B cell (primary cell): ENCODE results near the gene FGF11. TPM values are rescaled to one million over a fixed set of nuclear protein-coding genes. Genes with fewer than 3 reads are reported as not detected.

ENCODE experiments used
- ATAC-seq: fragments of 200-7000 bp; cut with Tn5 transposase; one replicate; pipeline ENCODE4 v1.10.0; 2021; ENCODE audit warnings: low read depth, mild to moderate bottlenecking, moderate number of reproducible peaks, moderate library complexity
- CTCF ChIA-PET: fragments of 350-600 bp; sonication (Branson Sonifier 250); formaldehyde crosslinking; loops from one replicate; lab custom pipeline; 2021; ENCODE audit warnings: antibody characterized with exemption, inconsistent platforms; lab: Charles Lee
- POLR2A ChIA-PET: fragments of 350-600 bp; sonication (Branson Sonifier 250); formaldehyde crosslinking; loops from one replicate; lab custom pipeline; 2021; ENCODE audit warnings: antibody characterized with exemption; lab: Charles Lee
- DNase-seq: peaks from one replicate; pipeline ENCODE4 v3.0.0; 2013
- H2AFZ ChIP-seq: 2 replicates; pipeline ENCODE4 v1.6.1; 2012; ENCODE audit warnings: mild to moderate bottlenecking, low read depth, low read length; ENCODE audit not compliant: insufficient read depth, poor library complexity, severe bottlenecking
- H3K27ac ChIP-seq, 2 donors: 1 replicate in 1 of 2; 2 replicates in 1 of 2; pipeline ENCODE4 v1.5.1; 2012 to 2013; ENCODE audit warnings: low read length in 2 of 2, mild to moderate bottlenecking in 2 of 2, moderate library complexity in 1 of 2
- H3K27me3 ChIP-seq, 4 experiments: fragments of 200-600 bp in 1 of 4; sonication (generic) in 1 of 4; replicated peaks in 1 of 4; 1 replicate in 2 of 4; 2 replicates in 2 of 4; pipeline versions ENCODE4 v1.6.1 to v1.7.0; 2013 to 2016; ENCODE audit warnings: low read length in 3 of 4, mild to moderate bottlenecking in 2 of 4, mixed read lengths in 1 of 4, moderate library complexity in 1 of 4; ENCODE audit not compliant: insufficient read depth in 4 of 4, control insufficient read depth in 3 of 4; ENCODE audit errors: control extremely low read depth in 1 of 4
- H3K36me3 ChIP-seq, 2 experiments: replicated peaks in 1 of 2; 1 replicate in 1 of 2; 2 replicates in 1 of 2; pipeline versions ENCODE4 v1.6.1 to v1.7.1; 2013; ENCODE audit warnings: low read length in 1 of 2; ENCODE audit not compliant: insufficient read depth in 2 of 2, control insufficient read depth in 1 of 2; ENCODE audit errors: control extremely low read depth in 1 of 2, extremely low read depth in 1 of 2
- H3K4me1 ChIP-seq, 2 donors: fragments of 200-600 bp in 1 of 2; sonication (generic) in 1 of 2; 1 replicate in 1 of 2; 2 replicates in 1 of 2; pipeline versions ENCODE4 v1.5.1 to v1.6.1; 2013 to 2017; ENCODE audit warnings: low read length in 2 of 2; ENCODE audit not compliant: control insufficient read depth in 2 of 2, insufficient read depth in 2 of 2
- H3K4me2 ChIP-seq: replicated peaks from 2 replicates; pipeline ENCODE3; 2012; ENCODE audit warnings: mild to moderate bottlenecking, low read depth, low read length; ENCODE audit not compliant: poor library complexity, severe bottlenecking
- H3K4me3 ChIP-seq, 5 experiments: fragments of 200-600 bp in 1 of 5; sonication (generic) in 1 of 5; 1 replicate in 3 of 5; 2 replicates in 2 of 5; pipeline versions ENCODE4 v1.5.1 to v1.7.0; 2011 to 2016; ENCODE audit warnings: low read length in 4 of 5, mild to moderate bottlenecking in 4 of 5, low read depth in 2 of 5, control low read depth in 1 of 5, moderate library complexity in 1 of 5; ENCODE audit not compliant: insufficient read depth in 1 of 5; ENCODE audit errors: control extremely low read depth in 1 of 5, extremely low read depth in 1 of 5
- H3K79me2 ChIP-seq: fragments of 200-600 bp; sonication (generic); one replicate; pipeline ENCODE4 v1.6.0; 2016; ENCODE audit warnings: low read length; ENCODE audit not compliant: control insufficient read depth, insufficient read depth
- H3K9ac ChIP-seq: fragments of 200-600 bp; sonication (generic); 2 replicates; pipeline ENCODE4 v1.6.1; 2017; ENCODE audit warnings: mild to moderate bottlenecking, low read length, moderate library complexity
- H3K9me3 ChIP-seq, 3 donors: one replicate each; pipeline versions ENCODE4 v1.6.1 to v1.7.1; 2013; ENCODE audit warnings: low read length in 2 of 3; ENCODE audit not compliant: control insufficient read depth in 2 of 3, insufficient read depth in 1 of 3; ENCODE audit errors: control extremely low read depth in 1 of 3
- H4K20me1 ChIP-seq: 2 replicates; pipeline ENCODE4 v1.6.0; 2012; ENCODE audit warnings: mild to moderate bottlenecking, low read length; ENCODE audit not compliant: insufficient read depth, control insufficient read depth, poor library complexity, severe bottlenecking
- H3K27ac Mint-ChIP-seq: one replicate; pipeline ENCODE4 v1.8.0; 2021; ENCODE audit warnings: mixed read lengths
- H3K27me3 Mint-ChIP-seq: one replicate; pipeline ENCODE4 v1.8.0; 2021; ENCODE audit warnings: mixed read lengths
- H3K4me1 Mint-ChIP-seq: one replicate; pipeline ENCODE4 v1.8.0; 2021; ENCODE audit warnings: mixed read lengths
- H3K4me3 Mint-ChIP-seq: one replicate; pipeline ENCODE4 v1.8.0; 2021; ENCODE audit warnings: mixed read lengths
- H3K9me3 Mint-ChIP-seq: one replicate; pipeline ENCODE4 v1.8.0; 2022; ENCODE audit warnings: mixed read lengths; ENCODE audit not compliant: insufficient read depth
- CTCF ChIP-seq: fragments of 200-600 bp; IDR thresholded peaks from one replicate; pipeline ENCODE4 v1.8.0; 2022; ENCODE audit warnings: antibody characterized with exemption, mild to moderate bottlenecking
- EZH2 ChIP-seq: IDR thresholded peaks from 2 replicates; pipeline ENCODE4 v1.6.1; 2012; ENCODE audit warnings: borderline replicate concordance, low read depth, mild to moderate bottlenecking, moderate library complexity, low read length; ENCODE audit not compliant: insufficient read depth, poor library complexity, severe bottlenecking
- WGBS: methylation state at CpG from one replicate; pipeline ENCODE4 v1.1.5; 2013; ENCODE audit warnings: missing lambda C conversion rate; ENCODE audit not compliant: insufficient coverage; 5-methylcytosine and 5-hydroxymethylcytosine counted together
- intact Hi-C: fragments of 100-400 bp; cut with micrococcal nuclease; formaldehyde crosslinking; loops from one replicate; pipeline ENCODE4 v1.10.0; 2022
- polyA plus RNA-seq: library from polyadenylated mRNA; depleted of rRNA; stranded (reverse); fragments of >200 nt; gene quantifications from 2 replicates; pipeline ENCODE4 v1.2.3, GENCODE V29; 2012
- total RNA-seq, 2 donors: library from RNA; stranded (reverse); fragments of 120-200 nt in 1 of 2; gene quantifications; 1 replicate in 1 of 2; 2 replicates in 1 of 2; pipeline versions ENCODE4 v1.2.3 to v1.2.4, GENCODE V29; 2013 to 2022

Gene FGF11
- total and polyA plus RNA-seq, 2 donors (not counting 1 experiment from before 2014, with no cell fraction given) = 2.7 to 4.6 TPM

- 97% methylated on average over 14 of the region's 19 CpGs for WGBS
- Histone ChIP-seq H3K4me3 (no peak overlapping the region), H3K36me3 (peaks cover 0 to 37% of the 10 kb centered on the region in 2 experiments), H3K27me3 (no peaks in the 10 kb centered on the region), H4K20me1 (no peaks in the 10 kb centered on the region), H3K4me2 (no peak overlapping the region), H3K9me3 (no peaks in the 10 kb centered on the region), H3K79me2 (peaks cover 10% of the 10 kb centered on the region), H3K9ac (no peak overlapping the region), H2AFZ (no peak overlapping the region), H3K27ac (no peak overlapping the region), H3K4me1 (peaks cover 11 to 13% of the 10 kb centered on the region in 2 donors)
- no peak for DNase-seq
- H3K27ac Mint-ChIP-seq = no peak overlapping the region
- CTCF ChIA-PET = interaction anchor here (1.6 to 1.8 kb wide), 2 partner anchors 34 to 46 kb away, joined by 4 to 6 read pairs; no protein-coding TSS in a partner anchor
- POLR2A ChIA-PET = no interaction called here
- H3K4me1 Mint-ChIP-seq = peaks cover 13% of the 10 kb centered on the region
- intact Hi-C loops = no loop called here
- H3K9me3 Mint-ChIP-seq = no peaks in the 10 kb centered on the region
- TF ChIP-seq EZH2 = no peak
- no peak for TF ChIP-seq CTCF
- no peak overlapping the region for H3K4me3 Mint-ChIP-seq
- no peaks in the 10 kb centered on the region for H3K27me3 Mint-ChIP-seq
- no peak for ATAC-seq
Measured at GRCh38 chr17:7389924-7390910, 49.1 kb upstream of the FGF11 start.

GRCh38 chr17:7391307-7391706 is 48.0 kb upstream of the FGF11 start:
- ATAC-seq = no peak
- Histone ChIP-seq H3K79me2 (peaks cover 10% of the 10 kb centered on the region), H3K4me1 (peaks cover 12 to 16% of the 10 kb centered on the region in 2 donors), H3K9me3 (no peaks in the 10 kb centered on the region), H4K20me1 (no peaks in the 10 kb centered on the region), H3K27ac (no peak overlapping the region), H3K4me3 (no peak overlapping the region), H3K36me3 (peaks cover 0 to 37% of the 10 kb centered on the region in 2 experiments), H3K27me3 (no peaks in the 10 kb centered on the region), H3K4me2 (no peak overlapping the region), H2AFZ (no peak overlapping the region), H3K9ac (no peak overlapping the region)
- TF ChIP-seq CTCF (no peak), EZH2 (no peak)
- intact Hi-C loops = no loop called here
- peaks cover 12% of the 10 kb centered on the region for H3K4me1 Mint-ChIP-seq
- POLR2A ChIA-PET = no interaction called here
- H3K27ac Mint-ChIP-seq = no peak overlapping the region
- CTCF ChIA-PET = no interaction called here
- no peak for DNase-seq
- H3K9me3 Mint-ChIP-seq = no peaks in the 10 kb centered on the region
- no peaks in the 10 kb centered on the region for H3K27me3 Mint-ChIP-seq
- WGBS = 76% methylated on average over 2 of the region's 2 CpGs
- no peak overlapping the region for H3K4me3 Mint-ChIP-seq
